Kidney (tissue), 14 donors: ENCODE data around the gene CLMP. TPM values are rescaled to one million over a fixed set of nuclear protein-coding genes. Genes with fewer than 3 reads are reported as not detected.

ENCODE experiments used
- DNase-seq, 5 donors: peaks; one replicate each; pipeline ENCODE4 v3.0.0-alpha.2; 2013 to 2020
- FAIRE-seq: peaks from 2 replicates; lab custom pipeline; 2012; peaks lifted over from hg19 to GRCh38; lab: Jason Lieb, UNC
- H3K27ac ChIP-seq, 2 donors: one replicate each; pipeline ENCODE4 v1.7.0; 2013; ENCODE audit warnings: low read depth in 2 of 2, low read length in 2 of 2, inconsistent platforms in 1 of 2
- H3K27me3 ChIP-seq: one replicate; pipeline ENCODE4 v1.7.1; 2013; ENCODE audit warnings: low read length, inconsistent platforms; ENCODE audit not compliant: control insufficient read depth, insufficient read depth
- H3K36me3 ChIP-seq, 3 donors: one replicate each; pipeline versions ENCODE4 v1.7.0 to v1.7.1; 2013; ENCODE audit warnings: low read length in 3 of 3, control low read depth in 1 of 3, inconsistent platforms in 1 of 3; ENCODE audit not compliant: insufficient read depth in 3 of 3, control insufficient read depth in 2 of 3
- H3K4me1 ChIP-seq, 3 donors: one replicate each; pipeline versions ENCODE4 v1.7.0 to v1.7.1; 2013; ENCODE audit warnings: low read length in 3 of 3, inconsistent platforms in 1 of 3, low read depth in 1 of 3; ENCODE audit not compliant: control insufficient read depth in 2 of 3, insufficient read depth in 2 of 3
- H3K4me3 ChIP-seq, 3 donors: one replicate each; pipeline versions ENCODE4 v1.7.0 to v1.8.1; 2013; ENCODE audit warnings: low read length in 3 of 3, control low read depth in 1 of 3, inconsistent platforms in 1 of 3
- H3K9ac ChIP-seq, 3 donors: one replicate each; pipeline versions ENCODE4 v1.7.0 to v1.7.1; 2013; ENCODE audit warnings: low read length in 3 of 3, control low read depth in 1 of 3, inconsistent platforms in 1 of 3
- H3K9me3 ChIP-seq, 3 donors: one replicate each; pipeline versions ENCODE4 v1.7.0 to v1.7.1; 2013; ENCODE audit warnings: low read length in 3 of 3, control low read depth in 1 of 3, inconsistent platforms in 1 of 3; ENCODE audit not compliant: control insufficient read depth in 2 of 3, insufficient read depth in 1 of 3
- CTCF ChIP-seq: IDR thresholded peaks from 3 replicates; pipeline ENCODE4 v1.5.1; 2012; ENCODE audit warnings: mild to moderate bottlenecking, moderate library complexity, borderline replicate concordance; ENCODE audit not compliant: insufficient read depth; ENCODE audit errors: extremely low read depth
- intact Hi-C: fragments of 100-400 bp; cut with DNase I; formaldehyde crosslinking; loops from one replicate; pipeline ENCODE4 v1.11.1; 2022
- polyA plus RNA-seq: library from polyadenylated mRNA; stranded (reverse); fragments of 350-450 nt; fragmentation: Illumina TruSeq; extraction: RNeasy Lipid Tissue Mini Kit (QIAGEN cat#74804); gene quantifications from one replicate; pipeline ENCODE4 v1.2.3, GENCODE V29; 2014; ENCODE audit warnings: low read depth, low replicate concordance; ENCODE audit not compliant: insufficient read depth
- total RNA-seq: library from RNA; stranded (reverse); fragmentation: NEBNext Ultra II Directional; extraction: Animal tissue kit (Norgen Biotek cat#: 25700); gene quantifications from one replicate; pipeline ENCODE4 v1.2.1, GENCODE V29; 2021
- donor health status: control.
- donor health status: control.
- donor health status: control.
- donor health status: control.
- donor health status: control.
- donor health status: DM: yes; HTN: yes; CAD: no.
- donor health status: Normal renal cell carcinoma (clear cell type).

Gene CLMP
- total and polyA plus RNA-seq, 2 donors from 2014 or later: 1.2 to 6.8 TPM

- TF ChIP-seq CTCF: peak; percentile 65
- Histone ChIP-seq H3K4me1 (no peaks in the 10 kb centered on the region), H3K27me3 (no peaks in the 10 kb centered on the region), H3K27ac (no peak overlapping the region), H3K9me3 (no peaks in the 10 kb centered on the region), H3K9ac (no peak overlapping the region), H3K4me3 (no peak overlapping the region), H3K36me3 (no peaks in the 10 kb centered on the region)
- FAIRE-seq (peak; percentile 95), DNase-seq (peak in 4 of 5 donors; percentile 55 to 91 (median 76))
- intact Hi-C loops: no loop called here
These were observed 91.6 kb downstream of the CLMP start for GRCh38 chr11:123103326-123103980.

- FAIRE-seq (no peak), DNase-seq (no peak)
- Histone ChIP-seq H3K27ac (no peak overlapping the region), H3K36me3 (no peaks in the 10 kb centered on the region), H3K4me3 (no peak overlapping the region), H3K4me1 (no peaks in the 10 kb centered on the region), H3K27me3 (no peaks in the 10 kb centered on the region), H3K9ac (no peak overlapping the region), H3K9me3 (no peaks in the 10 kb centered on the region)
- no peak for TF ChIP-seq CTCF
- intact Hi-C loops: no loop called here
These were observed 94.5 kb downstream of the CLMP start for GRCh38 chr11:123100379-123101085.

- FAIRE-seq: no peak
- DNase-seq: no peak
- TF ChIP-seq CTCF: no peak
These were observed 96.1 kb downstream of the CLMP start for GRCh38 chr11:123098990-123099389.

More at GRCh38 chr11:123098990-123099389, 96.1 kb downstream of the CLMP start:
- Histone ChIP-seq H3K9ac (no peak overlapping the region), H3K36me3 (no peaks in the 10 kb centered on the region), H3K9me3 (no peaks in the 10 kb centered on the region), H3K27me3 (no peaks in the 10 kb centered on the region), H3K4me1 (no peaks in the 10 kb centered on the region), H3K27ac (no peak overlapping the region), H3K4me3 (no peak overlapping the region)
- intact Hi-C loops: no loop called here
